A549 (cell line): ENCODE measurements around the gene CABP1.

Experiments
- CHD4 ChIP-seq: fragments of 200-600 bp; sonication (generic); IDR thresholded peaks from 2 replicates; pipeline ENCODE4 v1.6.1; 2016; ENCODE audit warnings: antibody characterized with exemption, mild to moderate bottlenecking, borderline replicate concordance
- CTCF ChIP-seq: fragments of >200 bp; sonication (Bioruptor Twin); formaldehyde crosslinking; IDR thresholded peaks from 3 replicates; pipeline ENCODE4 v1.5.1; 2016
- EHMT2 ChIP-seq: fragments of 200-600 bp; sonication (generic); IDR thresholded peaks from 2 replicates; pipeline ENCODE4 v1.6.1; 2016; ENCODE audit warnings: antibody characterized with exemption, low read depth, mild to moderate bottlenecking, moderate library complexity
- EP300 ChIP-seq, 2 experiments: fragments of >200 bp; sonication (Bioruptor Twin); formaldehyde crosslinking; IDR thresholded peaks; 2 replicates in 1 of 2; 3 replicates in 1 of 2; pipeline ENCODE4 v1.6.1; 2016 to 2017
- JUNB ChIP-seq: fragments of >200 bp; sonication (Bioruptor Twin); formaldehyde crosslinking; IDR thresholded peaks from 2 replicates; pipeline ENCODE4 v1.6.1; 2016
- POLR2A ChIP-seq: IDR thresholded peaks from 2 replicates; pipeline ENCODE4 v1.6.1; 2012; ENCODE audit warnings: mild to moderate bottlenecking, low read length
- RCOR1 ChIP-seq: fragments of 150-350 bp; IDR thresholded peaks from 2 replicates; pipeline ENCODE4 v1.6.1; 2014; ENCODE audit warnings: antibody characterized with exemption, low read length, low read depth
- RFX5 ChIP-seq: fragments of 450-650 bp; IDR thresholded peaks from 2 replicates; pipeline ENCODE4 v1.7.1; 2014; ENCODE audit warnings: antibody characterized with exemption, mild to moderate bottlenecking, moderate library complexity
- USF2 ChIP-seq: fragments of 450-650 bp; IDR thresholded peaks from 2 replicates; pipeline ENCODE4 v1.6.1; 2014; ENCODE audit warnings: antibody characterized with exemption
- ZFP36 ChIP-seq: fragments of 450-650 bp; IDR thresholded peaks from 2 replicates; pipeline ENCODE4 v1.6.1; 2014; ENCODE audit warnings: borderline replicate concordance; ENCODE audit not compliant: partially characterized antibody
- TF ChIP-seq, protein P1 (sequence below): fragments of 150-350 bp; IDR thresholded peaks from 2 replicates; pipeline ENCODE4 v1.6.1; 2014; ENCODE audit warnings: low read depth, mild to moderate bottlenecking, low read length

DNA sequence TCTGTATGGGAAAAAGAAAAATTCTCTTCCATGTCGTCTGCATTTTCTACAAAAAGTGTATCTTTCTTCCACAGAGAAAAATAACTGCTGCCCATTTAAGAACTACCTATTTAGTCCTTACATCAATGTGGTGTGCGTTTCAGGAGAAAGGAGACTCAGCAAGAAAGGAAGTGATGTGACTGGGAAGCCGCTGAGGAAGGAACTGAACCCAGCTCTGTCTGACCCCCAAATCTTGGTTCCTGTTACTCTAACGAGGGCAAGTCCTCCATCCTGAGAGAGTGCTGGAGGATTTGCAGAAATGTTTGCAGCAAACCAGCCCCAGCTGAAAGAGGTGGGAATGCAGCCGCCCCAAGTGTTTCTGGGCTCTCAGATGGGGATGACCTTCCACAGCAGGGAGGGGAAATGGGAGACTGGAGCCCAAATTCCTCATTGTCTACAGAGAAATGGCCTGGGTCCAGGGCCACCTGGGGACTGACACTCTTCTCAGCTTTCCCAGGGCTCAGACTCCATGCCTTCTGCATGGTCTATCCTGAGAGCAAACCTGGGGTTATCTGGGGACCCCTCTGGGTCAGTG lies 39.8 kb downstream of the CABP1 start:
- no peak for TF ChIP-seq CTCF
- no peak for TF ChIP-seq EHMT2
- TF ChIP-seq CHD4, result no peak
- no peak for TF ChIP-seq USF2
- TF ChIP-seq POLR2A, result no peak
- TF ChIP-seq JUNB, result no peak
- TF ChIP-seq, protein P1, sequence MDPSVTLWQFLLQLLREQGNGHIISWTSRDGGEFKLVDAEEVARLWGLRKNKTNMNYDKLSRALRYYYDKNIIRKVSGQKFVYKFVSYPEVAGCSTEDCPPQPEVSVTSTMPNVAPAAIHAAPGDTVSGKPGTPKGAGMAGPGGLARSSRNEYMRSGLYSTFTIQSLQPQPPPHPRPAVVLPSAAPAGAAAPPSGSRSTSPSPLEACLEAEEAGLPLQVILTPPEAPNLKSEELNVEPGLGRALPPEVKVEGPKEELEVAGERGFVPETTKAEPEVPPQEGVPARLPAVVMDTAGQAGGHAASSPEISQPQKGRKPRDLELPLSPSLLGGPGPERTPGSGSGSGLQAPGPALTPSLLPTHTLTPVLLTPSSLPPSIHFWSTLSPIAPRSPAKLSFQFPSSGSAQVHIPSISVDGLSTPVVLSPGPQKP, result no peak
- no peak for TF ChIP-seq RFX5
- no peak for TF ChIP-seq EP300 (IDR thresholded peaks at IDR 0.05)
- TF ChIP-seq RCOR1, result no peak
- no peak for TF ChIP-seq ZFP36
